Thymus (tissue), 11 donors: ENCODE measurements around the gene IL22RA1. TPM values are rescaled to one million over a fixed set of nuclear protein-coding genes. Genes with fewer than 3 reads are reported as not detected.

Source experiments
- DNase-seq, 9 donors: peaks; one replicate each; pipeline ENCODE4 v3.0.0-alpha.2; 2013; ENCODE audit warnings: low spot score in 9 of 9, low read depth in 6 of 9, missing footprints in 1 of 9
- H3K27ac ChIP-seq, 2 donors: one replicate each; pipeline ENCODE4 v1.5.1; 2013; ENCODE audit warnings: control low read depth in 1 of 2, low read depth in 1 of 2, low read length in 1 of 2, mild to moderate bottlenecking in 1 of 2, moderate library complexity in 1 of 2
- H3K27me3 ChIP-seq, 2 donors: one replicate each; pipeline ENCODE4 v1.5.1; 2013; ENCODE audit warnings: low read length in 1 of 2; ENCODE audit not compliant: control insufficient read depth in 2 of 2, insufficient read depth in 1 of 2
- H3K36me3 ChIP-seq, 2 donors: one replicate each; pipeline ENCODE4 v1.5.1; 2013; ENCODE audit warnings: low read length in 1 of 2, mild to moderate bottlenecking in 1 of 2, moderate library complexity in 1 of 2; ENCODE audit not compliant: control insufficient read depth in 2 of 2, insufficient read depth in 2 of 2
- H3K4me1 ChIP-seq, 2 donors: one replicate each; pipeline ENCODE4 v1.5.1; 2013; ENCODE audit warnings: low read length in 2 of 2; ENCODE audit not compliant: control insufficient read depth in 2 of 2, insufficient read depth in 2 of 2
- H3K4me3 ChIP-seq, 2 donors: one replicate each; pipeline ENCODE4 v1.5.1; 2013; ENCODE audit warnings: low read length in 2 of 2, control low read depth in 1 of 2, mild to moderate bottlenecking in 1 of 2
- H3K9me3 ChIP-seq, 2 donors: one replicate each; pipeline ENCODE4 v1.5.1; 2013; ENCODE audit warnings: low read length in 1 of 2, mild to moderate bottlenecking in 1 of 2; ENCODE audit not compliant: control insufficient read depth in 2 of 2, insufficient read depth in 1 of 2
- WGBS: extraction: QIAGEN DNeasy Blood & Tissue Kit; methylation state at CpG from one replicate; pipeline ENCODE4 v1.1.7; 2013; 5-methylcytosine and 5-hydroxymethylcytosine counted together
- polyA plus RNA-seq: library from polyadenylated mRNA; stranded (reverse); fragments of 200-250 nt; gene quantifications from one replicate; pipeline ENCODE4 v1.2.3, GENCODE V29; 2013
- total RNA-seq: library from RNA; stranded (reverse); fragments of 120-200 nt; gene quantifications from one replicate; pipeline ENCODE4 v1.2.4, GENCODE V29; 2013
- donor health status: healthy.

IL22RA1 gene
- total and polyA plus RNA-seq, 2 donors: 0.09 TPM; not detected in 1

- Histone ChIP-seq H3K36me3 (no peaks in the 10 kb centered on the region), H3K4me3 (no peak overlapping the region), H3K27me3 (peaks cover 14 to 53% of the 10 kb centered on the region in 2 donors), H3K27ac (no peak overlapping the region), H3K4me1 (no peaks in the 10 kb centered on the region), H3K9me3 (no peaks in the 10 kb centered on the region)
- no peak for DNase-seq
- 76% methylated on average over 6 of the region's 6 CpGs for WGBS
Observed at GRCh38 chr1:24147816-24148215, 4.9 kb upstream of the IL22RA1 start.

- H3K9me3 ChIP-seq: no peaks in the 10 kb centered on the region
- no peaks in the 10 kb centered on the region for H3K4me1 ChIP-seq
- no peak for DNase-seq
- no peak overlapping the region for H3K27ac ChIP-seq
- H3K36me3 ChIP-seq: no peaks in the 10 kb centered on the region
- H3K27me3 ChIP-seq: peaks cover 12 to 47% of the 10 kb centered on the region in 2 donors
- WGBS: 95% methylated on average over 9 of the region's 9 CpGs
- no peak overlapping the region for H3K4me3 ChIP-seq
Observed at GRCh38 chr1:24147194-24147593, 4.3 kb upstream of the IL22RA1 start.

GRCh38 chr1:24141311-24141997 lies 1.5 kb downstream of the IL22RA1 start:
- Histone ChIP-seq H3K36me3 (no peaks in the 10 kb centered on the region), H3K4me1 (no peaks in the 10 kb centered on the region), H3K27me3 (peaks cover 0 to 6% of the 10 kb centered on the region in 2 donors), H3K9me3 (no peaks in the 10 kb centered on the region), H3K4me3 (no peak overlapping the region), H3K27ac (no peak overlapping the region)
- 93% methylated on average over 10 of the region's 10 CpGs for WGBS
- no peak for DNase-seq

DNA sequence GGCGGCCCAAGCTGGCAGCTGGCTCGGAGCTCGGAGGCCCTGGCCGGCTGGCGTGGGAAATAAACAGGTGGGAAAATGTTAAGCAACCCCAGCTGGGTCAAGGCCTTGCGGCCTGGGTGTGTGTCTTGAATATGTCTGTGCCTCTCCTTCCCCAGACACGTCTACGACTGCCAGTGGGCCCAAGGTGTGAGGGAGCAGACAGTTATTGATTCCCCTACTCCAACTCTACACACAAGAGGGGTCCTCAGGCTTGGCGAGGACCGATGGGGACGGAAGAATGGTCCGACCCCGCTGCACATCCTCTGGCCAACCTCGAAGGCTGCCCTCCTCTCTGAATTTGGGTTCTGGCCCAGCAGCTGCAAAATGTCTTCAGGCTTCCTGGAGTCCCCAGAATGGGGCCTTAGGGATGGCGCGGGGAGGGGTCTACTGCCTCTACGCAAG lies 2.2 kb downstream of the IL22RA1 start:
- no peak overlapping the region for H3K27ac ChIP-seq
- 91% methylated on average over 17 of the region's 17 CpGs for WGBS
- H3K36me3 ChIP-seq: no peaks in the 10 kb centered on the region
- DNase-seq: no peak
- no peaks in the 10 kb centered on the region for H3K9me3 ChIP-seq
- H3K4me1 ChIP-seq: no peaks in the 10 kb centered on the region
- no peak overlapping the region for H3K4me3 ChIP-seq
- peaks cover 0 to 6% of the 10 kb centered on the region in 2 donors for H3K27me3 ChIP-seq

- WGBS: 95% methylated on average over 11 of the region's 11 CpGs
- Histone ChIP-seq H3K36me3 (no peaks in the 10 kb centered on the region), H3K4me1 (no peaks in the 10 kb centered on the region), H3K27me3 (peaks cover 0 to 6% of the 10 kb centered on the region in 2 donors), H3K27ac (no peak overlapping the region), H3K9me3 (no peaks in the 10 kb centered on the region), H3K4me3 (no peak overlapping the region)
- no peak for DNase-seq
Observed at GRCh38 chr1:24139841-24140425, 3.0 kb downstream of the IL22RA1 start.

GRCh38 chr1:24139222-24139489 lies 3.8 kb downstream of the IL22RA1 start:
- Histone ChIP-seq H3K4me1 (no peaks in the 10 kb centered on the region), H3K27me3 (peaks cover 0 to 4% of the 10 kb centered on the region in 2 donors), H3K9me3 (no peaks in the 10 kb centered on the region), H3K27ac (no peak overlapping the region), H3K4me3 (no peak overlapping the region), H3K36me3 (no peaks in the 10 kb centered on the region)
- WGBS: 76% methylated on average over 2 of the region's 2 CpGs
- DNase-seq: no peak

GRCh38 chr1:24138476-24139221 lies 4.3 kb downstream of the IL22RA1 start:
- Histone ChIP-seq H3K27me3 (peaks cover 0 to 2% of the 10 kb centered on the region in 2 donors), H3K9me3 (no peaks in the 10 kb centered on the region), H3K4me1 (no peaks in the 10 kb centered on the region), H3K4me3 (no peak overlapping the region), H3K36me3 (no peaks in the 10 kb centered on the region), H3K27ac (no peak overlapping the region)
- DNase-seq: no peak
- WGBS: 72% methylated on average over 13 of the region's 13 CpGs

GRCh38 chr1:24136956-24137539 lies 5.9 kb downstream of the IL22RA1 start:
- Histone ChIP-seq H3K4me1 (no peaks in the 10 kb centered on the region), H3K9me3 (no peaks in the 10 kb centered on the region), H3K27ac (no peak overlapping the region), H3K36me3 (no peaks in the 10 kb centered on the region), H3K27me3 (no peaks in the 10 kb centered on the region), H3K4me3 (no peak overlapping the region)
- DNase-seq: no peak
- WGBS: 91% methylated on average over 15 of the region's 15 CpGs

GRCh38 chr1:24134376-24134775 lies 8.6 kb downstream of the IL22RA1 start:
- H3K4me3 ChIP-seq: no peak overlapping the region
- no peak for DNase-seq
- H3K9me3 ChIP-seq: peaks cover 0 to 4% of the 10 kb centered on the region in 2 donors
- 94% methylated on average over 3 of the region's 3 CpGs for WGBS
- H3K36me3 ChIP-seq: no peaks in the 10 kb centered on the region
- no peaks in the 10 kb centered on the region for H3K4me1 ChIP-seq
- H3K27ac ChIP-seq: no peak overlapping the region
- H3K27me3 ChIP-seq: no peaks in the 10 kb centered on the region
